ENCODE measurements around the gene GPATCH2.

Gene GPATCH2

GRCh38 chr1:217472915-217473314 is 158.0 kb downstream of the GPATCH2 start:
- in situ Hi-C loops (cut with HindIII; ENCODE audit: low pct_ligation_motif_present, low pct_unique_long_range_greater_than_20kb, low sequenced_read_pairs): no loop called here
- DNase-seq: no peak

- DNase-seq: no peak
- in situ Hi-C loops (cut with HindIII; ENCODE audit: low pct_ligation_motif_present, low pct_unique_long_range_greater_than_20kb, low sequenced_read_pairs): no loop called here
Measured at GRCh38 chr1:217471403-217471802, 159.5 kb downstream of the GPATCH2 start.

GRCh38 chr1:217469983-217470382 is 160.9 kb downstream of the GPATCH2 start:
- in situ Hi-C loops (cut with HindIII; ENCODE audit: low pct_ligation_motif_present, low pct_unique_long_range_greater_than_20kb, low sequenced_read_pairs): no loop called here
- DNase-seq: no peak

GRCh38 chr1:217465102-217465501 is 165.8 kb downstream of the GPATCH2 start:
- no peak for DNase-seq
- in situ Hi-C loops (cut with HindIII; ENCODE audit: low pct_ligation_motif_present, low pct_unique_long_range_greater_than_20kb, low sequenced_read_pairs): no loop called here

GRCh38 chr1:217462666-217463065 is 168.2 kb downstream of the GPATCH2 start:
- DNase-seq: no peak
- in situ Hi-C loops (cut with HindIII; ENCODE audit: low pct_ligation_motif_present, low pct_unique_long_range_greater_than_20kb, low sequenced_read_pairs): no loop called here

- in situ Hi-C loops (cut with HindIII; ENCODE audit: low pct_ligation_motif_present, low pct_unique_long_range_greater_than_20kb, low sequenced_read_pairs): no loop called here
Measured at GRCh38 chr1:217462159-217462558, 168.7 kb downstream of the GPATCH2 start.

GRCh38 chr1:217457016-217457415 is 173.9 kb downstream of the GPATCH2 start:
- in situ Hi-C loops (cut with HindIII; ENCODE audit: low pct_ligation_motif_present, low pct_unique_long_range_greater_than_20kb, low sequenced_read_pairs): no loop called here
- DNase-seq: no peak

More at GRCh38 chr1:217462159-217462558, 168.7 kb downstream of the GPATCH2 start:
- no peak for DNase-seq

GRCh38 chr1:217456261-217456660 is 174.6 kb downstream of the GPATCH2 start:
- no peak for DNase-seq
- in situ Hi-C loops (cut with HindIII; ENCODE audit: low pct_ligation_motif_present, low pct_unique_long_range_greater_than_20kb, low sequenced_read_pairs): no loop called here

GRCh38 chr1:217453816-217454215 is 177.1 kb downstream of the GPATCH2 start:
- no peak for DNase-seq
- in situ Hi-C loops (cut with HindIII; ENCODE audit: low pct_ligation_motif_present, low pct_unique_long_range_greater_than_20kb, low sequenced_read_pairs): no loop called here

GRCh38 chr1:217449370-217449769 is 181.5 kb downstream of the GPATCH2 start:
- in situ Hi-C loops (cut with HindIII; ENCODE audit: low pct_ligation_motif_present, low pct_unique_long_range_greater_than_20kb, low sequenced_read_pairs): no loop called here
- no peak for DNase-seq

GRCh38 chr1:217443845-217444244 is 187.0 kb downstream of the GPATCH2 start:
- in situ Hi-C loops (cut with HindIII; ENCODE audit: low pct_ligation_motif_present, low pct_unique_long_range_greater_than_20kb, low sequenced_read_pairs): no loop called here
- DNase-seq: no peak

- in situ Hi-C loops (cut with HindIII; ENCODE audit: low pct_ligation_motif_present, low pct_unique_long_range_greater_than_20kb, low sequenced_read_pairs): no loop called here
- DNase-seq: no peak
Measured at GRCh38 chr1:217437376-217437775, 193.5 kb downstream of the GPATCH2 start.

GRCh38 chr1:217435204-217435603 is 195.7 kb downstream of the GPATCH2 start:
- no peak for DNase-seq
- in situ Hi-C loops (cut with HindIII; ENCODE audit: low pct_ligation_motif_present, low pct_unique_long_range_greater_than_20kb, low sequenced_read_pairs): no loop called here

- no peak for DNase-seq
- in situ Hi-C loops (cut with HindIII; ENCODE audit: low pct_ligation_motif_present, low pct_unique_long_range_greater_than_20kb, low sequenced_read_pairs): no loop called here
Measured at GRCh38 chr1:217433664-217434063, 197.2 kb downstream of the GPATCH2 start.

GRCh38 chr1:217432339-217432738 is 198.6 kb downstream of the GPATCH2 start:
- in situ Hi-C loops (cut with HindIII; ENCODE audit: low pct_ligation_motif_present, low pct_unique_long_range_greater_than_20kb, low sequenced_read_pairs): no loop called here
- no peak for DNase-seq

GRCh38 chr1:217431395-217431794 is 199.5 kb downstream of the GPATCH2 start:
- in situ Hi-C loops (cut with HindIII; ENCODE audit: low pct_ligation_motif_present, low pct_unique_long_range_greater_than_20kb, low sequenced_read_pairs): no loop called here
- DNase-seq: peak; percentile 32

- in situ Hi-C loops (cut with HindIII; ENCODE audit: low pct_ligation_motif_present, low pct_unique_long_range_greater_than_20kb, low sequenced_read_pairs): no loop called here
- DNase-seq: no peak
Measured at GRCh38 chr1:217425422-217425821, 205.5 kb downstream of the GPATCH2 start.

GRCh38 chr1:217419194-217419551 is 211.7 kb downstream of the GPATCH2 start:
- in situ Hi-C loops (cut with HindIII; ENCODE audit: low pct_ligation_motif_present, low pct_unique_long_range_greater_than_20kb, low sequenced_read_pairs): no loop called here
- no peak for DNase-seq

GRCh38 chr1:217418269-217419193 is 212.4 kb downstream of the GPATCH2 start:
- no peak for DNase-seq
- in situ Hi-C loops (cut with HindIII; ENCODE audit: low pct_ligation_motif_present, low pct_unique_long_range_greater_than_20kb, low sequenced_read_pairs): no loop called here

- in situ Hi-C loops (cut with HindIII; ENCODE audit: low pct_ligation_motif_present, low pct_unique_long_range_greater_than_20kb, low sequenced_read_pairs): no loop called here
- no peak for DNase-seq
Measured at GRCh38 chr1:217417363-217417762, 213.5 kb downstream of the GPATCH2 start.

All from ACHN (cell line).